Measurements from ENCODE around the gene MORN5. TPM values are rescaled to one million over a fixed set of nuclear protein-coding genes. Genes with fewer than 3 reads are reported as not detected.

Gene MORN5
- total RNA-seq, 4 donors from 2014 or later: 1.8 to 12.6 TPM; not detected in 2

DNA sequence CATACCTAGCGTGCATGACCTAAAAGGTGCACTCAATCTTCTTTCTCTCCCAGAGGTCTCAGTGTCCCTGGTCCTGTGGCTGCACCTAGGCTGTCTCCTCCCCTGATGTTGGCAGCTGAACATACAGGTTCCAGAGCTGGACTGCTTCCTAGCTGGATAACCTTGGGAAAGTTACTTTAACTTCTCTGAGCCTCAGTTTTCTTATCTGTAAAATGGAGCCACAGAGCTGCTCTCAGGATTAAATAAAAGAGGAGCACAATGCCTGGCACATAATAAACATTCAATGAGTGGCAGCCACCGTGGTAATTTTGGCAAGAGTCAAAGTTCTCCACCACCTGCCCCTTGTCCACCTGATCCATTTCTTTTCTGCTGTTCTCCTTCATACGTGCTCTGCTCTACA is 14.0 kb downstream of the MORN5 start:
- Histone ChIP-seq H3K27me3 (no peaks in the 10 kb centered on the region), H3K9me3 (no peaks in the 10 kb centered on the region), H3K4me3 (no peak overlapping the region), H3K27ac (no peak overlapping the region), H3K36me3 (no peaks in the 10 kb centered on the region), H3K4me1 (no peaks in the 10 kb centered on the region)
- no peak for DNase-seq
- intact Hi-C loops (cut with DNase I; ENCODE audit: low total_unique reads): no loop called here
- TF ChIP-seq, protein P1, sequence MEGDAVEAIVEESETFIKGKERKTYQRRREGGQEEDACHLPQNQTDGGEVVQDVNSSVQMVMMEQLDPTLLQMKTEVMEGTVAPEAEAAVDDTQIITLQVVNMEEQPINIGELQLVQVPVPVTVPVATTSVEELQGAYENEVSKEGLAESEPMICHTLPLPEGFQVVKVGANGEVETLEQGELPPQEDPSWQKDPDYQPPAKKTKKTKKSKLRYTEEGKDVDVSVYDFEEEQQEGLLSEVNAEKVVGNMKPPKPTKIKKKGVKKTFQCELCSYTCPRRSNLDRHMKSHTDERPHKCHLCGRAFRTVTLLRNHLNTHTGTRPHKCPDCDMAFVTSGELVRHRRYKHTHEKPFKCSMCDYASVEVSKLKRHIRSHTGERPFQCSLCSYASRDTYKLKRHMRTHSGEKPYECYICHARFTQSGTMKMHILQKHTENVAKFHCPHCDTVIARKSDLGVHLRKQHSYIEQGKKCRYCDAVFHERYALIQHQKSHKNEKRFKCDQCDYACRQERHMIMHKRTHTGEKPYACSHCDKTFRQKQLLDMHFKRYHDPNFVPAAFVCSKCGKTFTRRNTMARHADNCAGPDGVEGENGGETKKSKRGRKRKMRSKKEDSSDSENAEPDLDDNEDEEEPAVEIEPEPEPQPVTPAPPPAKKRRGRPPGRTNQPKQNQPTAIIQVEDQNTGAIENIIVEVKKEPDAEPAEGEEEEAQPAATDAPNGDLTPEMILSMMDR (IDR thresholded peaks at IDR 0.05): no peak
- TF ChIP-seq POLR2A (IDR thresholded peaks at IDR 0.05): no peak

- no peak overlapping the region for H3K27ac ChIP-seq
- H3K4me3 ChIP-seq: no peak overlapping the region
- no peaks in the 10 kb centered on the region for H3K36me3 ChIP-seq
- intact Hi-C loops (cut with DNase I; ENCODE audit: low total_unique reads): no loop called here
- H3K9me3 ChIP-seq: no peaks in the 10 kb centered on the region
- TF ChIP-seq POLR2A (IDR thresholded peaks at IDR 0.05): no peak
- TF ChIP-seq, protein P1 (IDR thresholded peaks at IDR 0.05): no peak
- no peaks in the 10 kb centered on the region for H3K27me3 ChIP-seq
- no peaks in the 10 kb centered on the region for H3K4me1 ChIP-seq
- no peak for DNase-seq
Measured at GRCh38 chr9:122176916-122177315, 17.2 kb downstream of the MORN5 start.

DNA sequence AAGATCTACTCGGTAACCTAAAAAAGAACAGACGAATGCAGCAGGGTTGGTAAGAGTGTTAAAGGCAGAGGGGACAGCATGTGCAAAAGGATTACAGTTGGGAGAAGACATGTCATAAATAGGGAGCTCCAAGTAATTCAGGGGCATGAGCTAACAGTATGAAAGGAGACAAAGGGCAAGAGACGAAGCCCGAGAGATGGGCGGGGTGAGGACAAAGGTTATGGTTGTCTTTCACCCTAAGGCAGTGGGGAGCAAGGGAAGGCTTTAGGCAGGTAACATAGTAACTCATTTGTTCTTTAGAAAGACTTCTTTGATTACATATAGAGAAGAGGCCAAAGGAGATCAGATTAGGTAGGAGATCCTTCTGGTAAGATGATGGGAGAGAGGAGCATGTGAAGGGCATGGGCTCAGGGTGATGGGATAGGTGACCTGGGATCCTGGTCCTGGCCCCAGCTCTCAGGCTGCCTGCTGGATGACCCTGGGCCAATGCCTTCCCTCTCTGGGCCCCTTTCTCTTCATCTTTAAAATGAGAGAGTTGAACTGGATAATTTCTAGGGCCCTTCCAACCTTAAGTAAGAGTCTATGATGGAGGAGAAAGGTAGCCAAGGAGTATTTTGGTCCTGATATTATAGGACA is 19.5 kb downstream of the MORN5 start:
- H3K27ac ChIP-seq: no peak overlapping the region
- no peaks in the 10 kb centered on the region for H3K4me1 ChIP-seq
- no peaks in the 10 kb centered on the region for H3K9me3 ChIP-seq
- H3K36me3 ChIP-seq: no peaks in the 10 kb centered on the region
- H3K27me3 ChIP-seq: no peaks in the 10 kb centered on the region
- TF ChIP-seq, protein P1 (IDR thresholded peaks at IDR 0.05): no peak
- TF ChIP-seq POLR2A (IDR thresholded peaks at IDR 0.05): no peak
- H3K4me3 ChIP-seq: no peak overlapping the region
- no peak for DNase-seq
- intact Hi-C loops (cut with DNase I; ENCODE audit: low total_unique reads): no loop called here

DNA sequence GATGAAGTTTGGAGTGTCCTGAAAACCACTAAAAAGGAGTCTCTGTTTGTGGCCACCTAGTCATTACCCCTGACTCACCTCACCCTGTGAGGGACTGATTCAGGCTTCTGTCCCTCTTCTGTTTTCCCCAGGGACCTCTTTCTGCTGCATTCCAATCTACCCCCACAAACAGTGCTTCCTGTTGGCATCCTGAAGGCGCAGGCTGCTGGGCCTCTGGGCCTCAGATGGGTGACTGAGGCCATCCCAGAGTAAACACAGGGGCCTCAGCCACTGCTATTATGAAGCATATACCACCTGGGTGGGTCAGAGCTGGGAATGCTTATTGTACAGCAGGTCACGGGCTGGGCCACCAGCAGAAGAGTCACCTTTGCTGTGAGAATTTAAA is 20.0 kb downstream of the MORN5 start:
- Histone ChIP-seq H3K9me3 (no peaks in the 10 kb centered on the region), H3K4me3 (no peak overlapping the region), H3K36me3 (no peaks in the 10 kb centered on the region), H3K27ac (no peak overlapping the region), H3K27me3 (no peaks in the 10 kb centered on the region), H3K4me1 (no peaks in the 10 kb centered on the region)
- TF ChIP-seq POLR2A (IDR thresholded peaks at IDR 0.05): no peak
- TF ChIP-seq, protein P1 (IDR thresholded peaks at IDR 0.05): no peak
- intact Hi-C loops (cut with DNase I; ENCODE audit: low total_unique reads): no loop called here
- DNase-seq: no peak

DNA sequence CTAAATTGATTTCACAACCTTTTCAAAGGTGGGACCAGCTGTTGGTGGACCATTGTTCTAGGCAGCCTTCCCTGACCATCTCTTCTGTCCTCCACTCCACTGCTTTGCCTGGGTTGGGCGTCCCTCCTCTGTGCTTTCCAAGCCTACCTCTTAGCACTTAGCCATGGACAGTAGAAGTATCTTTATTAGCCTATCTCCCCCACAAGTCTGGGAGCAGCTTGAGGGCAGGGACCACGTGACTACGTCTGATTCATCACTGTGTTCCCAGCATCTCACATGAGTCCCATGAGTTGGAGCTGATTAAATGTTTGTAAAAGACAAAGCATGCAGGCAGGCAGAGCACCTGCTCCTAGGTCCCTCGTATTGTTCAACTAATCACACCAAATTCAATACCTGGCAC is 20.9 kb downstream of the MORN5 start:
- intact Hi-C loops (cut with DNase I; ENCODE audit: low total_unique reads): no loop called here
- no peaks in the 10 kb centered on the region for H3K9me3 ChIP-seq
- no peaks in the 10 kb centered on the region for H3K4me1 ChIP-seq
- no peaks in the 10 kb centered on the region for H3K27me3 ChIP-seq
- no peak for TF ChIP-seq POLR2A (IDR thresholded peaks at IDR 0.05)
- TF ChIP-seq, protein P1 (IDR thresholded peaks at IDR 0.05): no peak
- no peaks in the 10 kb centered on the region for H3K36me3 ChIP-seq
- H3K27ac ChIP-seq: no peak overlapping the region
- DNase-seq: peak; percentile 24 to 57
- no peak overlapping the region for H3K4me3 ChIP-seq
